Central memory CD8-positive, alpha-beta T cell (primary cell): ENCODE data around the gene CFAP47.
"Not testable (repeated sequence)": the region's sequence is repeated elsewhere in the genome, so short reads cannot be mapped to it uniquely, and the experiment has no call there.

Experiments used
- ATAC-seq: fragments of 150-1000 bp; cut with Tn5 transposase; replicated peaks from 2 replicates; pipeline ENCODE4 v1.10.0; 2022; ENCODE audit warnings: mild to moderate bottlenecking, moderate FRiP score, moderate number of reproducible peaks; ENCODE audit not compliant: poor library complexity, severe bottlenecking; ENCODE audit errors: extremely low read depth
- DNase-seq, 2 donors: peaks; one replicate each; pipeline ENCODE4 v3.0.0; 2021; ENCODE audit warnings: low spot score in 2 of 2
- H3K27ac Mint-ChIP-seq: one replicate; pipeline ENCODE4 v1.8.0; 2022; ENCODE audit warnings: low read depth, mild to moderate bottlenecking, moderate library complexity, mixed read lengths
- H3K27me3 Mint-ChIP-seq: one replicate; pipeline ENCODE4 v1.8.0; 2022; ENCODE audit warnings: mixed read lengths
- H3K36me3 Mint-ChIP-seq: one replicate; pipeline ENCODE4 v1.8.0; 2022; ENCODE audit warnings: mild to moderate bottlenecking, moderate library complexity, mixed read lengths; ENCODE audit not compliant: insufficient read depth
- H3K4me1 Mint-ChIP-seq: one replicate; pipeline ENCODE4 v1.8.0; 2022; ENCODE audit warnings: mixed read lengths
- H3K4me3 Mint-ChIP-seq: one replicate; pipeline ENCODE4 v1.8.0; 2022; ENCODE audit warnings: mild to moderate bottlenecking, moderate library complexity, mixed read lengths
- H3K9me3 Mint-ChIP-seq: one replicate; pipeline ENCODE4 v1.8.0; 2022; ENCODE audit warnings: mixed read lengths

Gene CFAP47, protein sequence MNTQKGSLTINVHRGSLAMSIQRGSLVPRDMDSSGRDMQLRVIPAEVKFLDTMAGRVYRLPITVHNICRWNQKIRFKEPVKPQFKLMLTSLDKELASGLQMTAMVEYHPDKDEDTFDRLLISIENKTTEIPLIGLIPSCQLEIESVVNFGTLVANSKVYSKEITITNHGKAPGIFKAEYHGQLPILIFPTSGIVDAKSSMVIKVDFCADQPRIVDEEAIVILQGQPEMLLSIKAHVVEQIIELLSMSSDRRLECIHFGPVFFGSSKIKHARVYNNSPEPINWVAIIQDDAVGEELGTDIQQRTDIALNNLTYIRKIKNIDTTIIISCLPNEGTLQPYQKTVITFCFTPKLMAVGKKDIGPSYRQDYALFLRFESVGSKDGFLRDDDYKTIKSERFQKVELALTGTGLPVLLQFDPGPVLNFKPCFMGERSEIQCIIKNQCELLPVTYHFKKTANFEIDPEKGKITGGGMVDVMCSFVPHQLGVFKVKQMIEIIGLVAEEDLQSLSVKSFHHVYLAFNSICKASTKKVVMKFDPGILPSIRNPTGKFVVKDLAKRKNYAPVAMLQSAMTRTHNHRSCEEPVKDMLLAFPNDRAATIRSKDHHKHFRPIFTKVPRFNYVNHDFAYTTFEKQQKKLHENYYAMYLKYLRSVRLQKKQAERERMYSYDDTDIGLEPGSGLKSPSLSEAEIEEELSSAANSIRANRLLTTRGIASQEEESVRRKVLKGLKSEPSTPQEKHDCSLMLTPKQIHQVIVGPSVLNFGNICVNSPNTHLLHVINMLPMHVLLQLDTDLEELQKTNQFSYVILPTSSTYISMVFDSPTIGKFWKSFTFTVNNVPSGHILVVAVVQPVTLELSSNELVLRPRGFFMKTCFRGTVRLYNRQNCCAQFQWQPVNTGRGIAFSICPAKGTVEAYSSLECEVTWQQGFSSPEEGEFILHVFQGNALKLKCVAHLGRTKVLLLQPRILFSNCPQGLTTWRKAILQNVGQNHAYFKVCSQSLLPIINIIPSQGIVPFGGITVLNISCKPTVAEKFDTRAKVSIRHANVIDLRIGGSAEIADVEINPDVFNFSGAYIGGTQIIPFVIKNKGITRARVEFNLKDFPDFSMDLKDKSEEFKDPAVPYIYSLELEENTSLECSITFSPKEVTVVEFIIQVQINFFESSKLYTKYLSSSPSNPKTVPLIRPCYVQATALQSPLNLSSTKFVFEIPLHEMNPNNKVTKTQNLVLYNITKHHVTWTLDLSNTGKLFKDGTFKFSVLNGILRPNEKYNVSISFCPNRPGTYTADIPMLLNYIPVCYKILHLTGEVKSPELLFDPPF (N-terminal part only)

GRCh38 chrX:35919536-35920309, at the start of gene CFAP47:
Gene CFAP47 (plus strand): TSS chrX:35919734. CDS start chrX:35919800, 66 bp downstream.
- Mint-ChIP-seq H3K4me3 (no peak within 1 kb of the TSS), H3K27me3 (no peaks in the 10 kb centered on the region), H3K9me3 (peaks cover 11% of the 10 kb centered on the region), H3K4me1 (no peaks in the 10 kb centered on the region), H3K27ac (no peak within 1 kb of the TSS), H3K36me3 (no peaks in the 10 kb centered on the region)
- no peak for DNase-seq
- no peak for ATAC-seq

DNA sequence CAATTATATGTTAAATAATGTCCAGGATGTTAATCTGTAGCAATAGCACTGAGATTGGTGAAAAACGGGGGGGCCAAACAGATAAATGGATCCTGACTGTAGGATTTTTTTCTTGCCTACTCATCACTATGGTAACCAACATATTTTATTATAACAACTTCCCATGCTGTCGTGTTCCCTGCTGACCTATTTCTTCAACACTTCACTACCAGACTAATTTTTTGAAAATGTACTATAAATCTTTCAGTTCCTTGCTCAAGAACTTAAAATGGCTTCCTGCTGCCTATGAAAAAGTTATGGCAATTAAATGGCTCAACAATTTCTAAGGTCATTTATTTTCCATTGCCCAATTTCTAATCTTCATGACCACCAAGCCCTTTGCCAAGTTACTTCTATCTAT, 38.9 kb upstream of the CFAP47 start:
- no peaks in the 10 kb centered on the region for H3K4me1 Mint-ChIP-seq
- peaks cover 5% of the 10 kb centered on the region for H3K9me3 Mint-ChIP-seq
- no peak overlapping the region for H3K4me3 Mint-ChIP-seq
- no peaks in the 10 kb centered on the region for H3K27me3 Mint-ChIP-seq
- ATAC-seq (no peak), DNase-seq (no peak)
- H3K36me3 Mint-ChIP-seq = no peaks in the 10 kb centered on the region
- no peak overlapping the region for H3K27ac Mint-ChIP-seq

DNA sequence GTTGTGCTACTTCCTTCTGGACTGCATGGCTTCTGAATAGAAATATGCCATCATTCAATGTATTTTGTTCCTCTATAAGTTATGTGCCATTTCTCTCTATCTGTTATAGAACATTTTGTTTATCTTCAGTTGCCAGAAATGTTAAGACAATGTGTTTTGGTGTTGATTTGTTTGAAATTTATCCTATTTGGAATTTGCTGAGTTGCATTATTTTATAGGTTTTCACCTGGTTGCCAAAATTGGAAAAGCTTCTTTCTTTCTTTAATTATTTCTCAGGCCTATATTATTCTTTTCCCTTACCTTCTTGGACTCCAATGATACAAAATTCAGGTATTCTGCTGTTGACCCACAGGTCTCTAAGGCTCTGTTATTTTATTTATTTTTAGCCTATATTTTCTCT, 33.4 kb upstream of the CFAP47 start:
- no peak for ATAC-seq
- Mint-ChIP-seq H3K36me3 (no peaks in the 10 kb centered on the region), H3K9me3 (no peaks in the 10 kb centered on the region), H3K4me1 (no peaks in the 10 kb centered on the region), H3K27me3 (no peaks in the 10 kb centered on the region), H3K4me3 (no peak overlapping the region), H3K27ac (no peak overlapping the region)
- DNase-seq = no peak

DNA sequence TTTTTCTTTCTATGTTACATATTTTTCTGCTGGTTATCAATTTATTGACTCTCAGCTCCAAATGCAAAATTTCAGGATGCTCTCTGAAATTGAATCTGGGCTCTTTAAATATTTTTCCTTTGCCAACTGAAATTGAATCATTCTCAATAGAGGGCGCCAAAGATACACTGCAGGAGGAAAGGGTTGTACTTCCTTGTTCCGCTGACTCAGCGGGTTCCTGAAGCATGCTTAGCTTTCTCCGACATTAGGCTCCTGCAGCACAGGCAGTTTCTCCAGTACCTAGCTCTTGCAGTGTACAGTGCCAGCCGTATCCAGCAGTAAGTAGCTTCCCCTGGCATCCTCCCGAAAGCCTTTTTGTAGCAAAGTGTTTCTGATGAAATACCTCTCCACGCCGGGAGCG, 28.8 kb upstream of the CFAP47 start:
- Mint-ChIP-seq H3K36me3 (no peaks in the 10 kb centered on the region), H3K4me1 (no peaks in the 10 kb centered on the region), H3K4me3 (no peak overlapping the region), H3K9me3 (no peaks in the 10 kb centered on the region), H3K27me3 (no peaks in the 10 kb centered on the region), H3K27ac (no peak overlapping the region)
- ATAC-seq (no peak), DNase-seq (no peak)

GRCh38 chrX:35986816-35987215, 67.3 kb downstream of the CFAP47 start:
- H3K27me3 Mint-ChIP-seq, H3K4me3 Mint-ChIP-seq, ATAC-seq, H3K4me1 Mint-ChIP-seq, H3K36me3 Mint-ChIP-seq, H3K9me3 Mint-ChIP-seq, H3K27ac Mint-ChIP-seq, DNase-seq: not testable (repeated sequence)

GRCh38 chrX:36007207-36007606, 87.7 kb downstream of the CFAP47 start:
- H3K27ac Mint-ChIP-seq = no peak overlapping the region
- H3K36me3 Mint-ChIP-seq = no peaks in the 10 kb centered on the region
- DNase-seq (no peak), ATAC-seq (no peak)
- H3K4me3 Mint-ChIP-seq = no peak overlapping the region
- no peaks in the 10 kb centered on the region for H3K4me1 Mint-ChIP-seq
- peaks cover 3% of the 10 kb centered on the region for H3K9me3 Mint-ChIP-seq
- no peaks in the 10 kb centered on the region for H3K27me3 Mint-ChIP-seq

DNA sequence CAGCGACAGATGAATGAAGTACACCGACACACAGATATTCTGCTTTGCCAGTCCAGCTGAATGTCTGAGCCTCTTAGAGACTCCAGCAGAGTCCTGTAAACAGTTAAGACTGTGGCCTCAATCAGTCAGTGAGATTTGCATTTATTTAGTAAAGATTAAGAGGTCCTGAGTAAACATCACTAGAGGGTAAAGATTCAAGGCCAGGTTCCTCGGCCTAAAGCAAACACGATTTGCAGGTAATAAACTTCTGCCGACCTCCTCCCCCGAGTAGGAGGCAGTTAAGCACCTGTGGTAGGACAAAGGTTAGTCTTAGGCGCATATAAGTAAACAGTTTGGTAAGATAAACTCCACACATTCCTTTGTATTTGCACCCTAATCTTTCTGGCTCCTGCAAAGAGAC, 99.6 kb downstream of the CFAP47 start:
- no peaks in the 10 kb centered on the region for H3K4me1 Mint-ChIP-seq
- H3K9me3 Mint-ChIP-seq = peaks cover 16% of the 10 kb centered on the region
- no peaks in the 10 kb centered on the region for H3K36me3 Mint-ChIP-seq
- no peaks in the 10 kb centered on the region for H3K27me3 Mint-ChIP-seq
- DNase-seq (no peak), ATAC-seq (no peak)
- H3K27ac Mint-ChIP-seq = no peak overlapping the region
- no peak overlapping the region for H3K4me3 Mint-ChIP-seq

DNA sequence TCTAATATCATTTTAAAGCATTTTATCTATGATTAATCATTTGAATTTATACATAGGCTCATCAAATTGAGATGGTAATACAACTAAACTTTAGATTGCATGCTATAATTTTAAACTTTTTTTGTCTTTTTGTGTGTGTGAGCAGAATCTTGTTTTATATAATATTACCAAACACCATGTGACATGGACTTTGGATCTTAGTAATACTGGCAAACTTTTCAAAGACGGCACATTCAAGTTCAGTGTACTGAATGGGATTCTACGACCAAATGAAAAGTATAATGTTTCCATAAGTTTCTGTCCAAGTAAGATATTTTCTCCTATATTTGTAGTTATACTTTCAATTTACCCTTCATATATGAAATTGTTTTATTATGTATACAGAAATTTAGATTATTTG, 116.0 kb downstream of the CFAP47 start:
- Mint-ChIP-seq H3K9me3 (no peaks in the 10 kb centered on the region), H3K4me3 (no peak overlapping the region), H3K4me1 (no peaks in the 10 kb centered on the region), H3K36me3 (no peaks in the 10 kb centered on the region), H3K27ac (no peak overlapping the region), H3K27me3 (no peaks in the 10 kb centered on the region)
- DNase-seq (no peak), ATAC-seq (no peak)

DNA sequence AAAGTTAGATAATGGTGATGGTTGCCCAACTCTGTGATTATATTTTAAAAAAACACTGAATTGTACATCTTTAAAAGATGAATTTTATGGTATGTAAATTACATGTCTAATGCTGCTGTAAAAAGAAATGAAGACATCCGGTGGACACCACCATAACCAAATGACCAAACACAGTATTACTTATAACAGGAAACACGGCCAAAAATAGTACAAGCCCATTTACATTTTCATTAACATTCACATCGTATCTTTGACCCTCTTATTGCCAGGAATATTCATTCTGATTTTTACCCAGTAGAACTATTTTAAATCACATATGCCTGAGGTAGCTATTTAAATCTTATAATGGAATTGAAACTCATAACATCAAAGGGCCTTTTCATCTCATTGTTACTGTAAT, 143.2 kb downstream of the CFAP47 start:
- H3K27ac Mint-ChIP-seq = no peak overlapping the region
- no peak overlapping the region for H3K4me3 Mint-ChIP-seq
- no peaks in the 10 kb centered on the region for H3K36me3 Mint-ChIP-seq
- no peaks in the 10 kb centered on the region for H3K27me3 Mint-ChIP-seq
- DNase-seq (no peak), ATAC-seq (no peak)
- H3K9me3 Mint-ChIP-seq = peaks cover 24% of the 10 kb centered on the region
- no peaks in the 10 kb centered on the region for H3K4me1 Mint-ChIP-seq

DNA sequence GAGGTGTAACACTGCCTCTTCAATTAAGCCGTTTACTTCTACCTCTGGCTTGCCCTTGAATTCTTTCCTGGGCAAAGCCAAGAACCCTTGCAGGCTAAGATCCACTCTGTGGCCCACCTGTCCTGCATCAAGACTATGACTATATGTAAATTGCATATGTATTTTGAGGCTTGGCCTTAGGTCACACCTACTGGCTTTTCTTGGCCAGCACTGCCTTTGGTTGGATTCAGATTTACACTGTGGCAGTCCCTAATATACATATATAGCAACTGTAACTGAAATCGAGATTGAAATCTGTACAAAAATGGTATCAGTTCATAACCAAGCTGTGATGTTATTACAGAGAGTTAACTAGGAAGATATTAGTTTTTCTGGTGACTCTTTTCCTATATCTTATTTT, 151.5 kb downstream of the CFAP47 start:
- Mint-ChIP-seq H3K36me3 (no peaks in the 10 kb centered on the region), H3K27ac (no peak overlapping the region), H3K4me1 (no peaks in the 10 kb centered on the region), H3K27me3 (no peaks in the 10 kb centered on the region), H3K4me3 (no peak overlapping the region), H3K9me3 (peaks cover 9% of the 10 kb centered on the region)
- no peak for ATAC-seq
- no peak for DNase-seq

DNA sequence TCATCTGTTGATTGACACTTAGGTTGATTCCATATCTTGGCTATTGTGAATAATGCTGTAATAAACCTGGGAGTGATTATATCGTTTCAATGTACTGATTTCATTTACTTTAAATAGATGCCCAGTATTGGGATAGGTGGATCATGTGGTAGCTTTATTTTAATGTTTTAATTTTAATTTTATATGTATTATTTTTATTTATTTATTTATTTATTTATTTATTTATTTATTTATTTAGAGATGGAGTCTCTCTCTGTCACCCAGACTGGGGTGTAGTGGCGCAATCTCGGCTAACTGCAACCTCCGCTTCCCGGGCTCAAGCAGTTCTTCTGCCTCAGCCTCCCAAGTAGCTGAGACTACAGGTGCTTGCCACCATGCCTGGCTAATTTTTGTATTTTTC, 155.5 kb downstream of the CFAP47 start:
- DNase-seq, H3K4me3 Mint-ChIP-seq, H3K27me3 Mint-ChIP-seq, H3K9me3 Mint-ChIP-seq, H3K36me3 Mint-ChIP-seq, H3K4me1 Mint-ChIP-seq, H3K27ac Mint-ChIP-seq, ATAC-seq: not testable (repeated sequence)

DNA sequence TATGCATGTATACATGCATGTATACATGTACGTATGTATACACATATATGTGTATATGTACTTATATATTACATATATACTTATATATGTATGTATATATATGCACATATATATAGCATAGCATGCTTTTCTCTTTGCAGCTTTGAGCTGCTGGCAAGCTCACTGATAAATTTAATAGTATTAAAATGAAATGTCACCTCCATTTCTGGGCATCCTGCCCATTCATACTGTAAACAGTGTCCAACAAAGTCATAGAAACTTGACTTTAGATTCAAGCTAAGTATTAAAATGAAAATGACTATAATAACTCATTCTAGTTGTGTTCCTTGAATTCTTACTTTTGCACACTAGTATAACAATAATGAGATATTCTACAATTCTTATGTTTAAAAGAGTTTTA, 163.7 kb downstream of the CFAP47 start:
- ATAC-seq (no peak), DNase-seq (no peak)
- Mint-ChIP-seq H3K4me1 (no peaks in the 10 kb centered on the region), H3K27ac (no peak overlapping the region), H3K27me3 (no peaks in the 10 kb centered on the region), H3K36me3 (no peaks in the 10 kb centered on the region), H3K4me3 (no peak overlapping the region), H3K9me3 (no peaks in the 10 kb centered on the region)
